ENCODE data around the gene KLHDC4.

DNA sequence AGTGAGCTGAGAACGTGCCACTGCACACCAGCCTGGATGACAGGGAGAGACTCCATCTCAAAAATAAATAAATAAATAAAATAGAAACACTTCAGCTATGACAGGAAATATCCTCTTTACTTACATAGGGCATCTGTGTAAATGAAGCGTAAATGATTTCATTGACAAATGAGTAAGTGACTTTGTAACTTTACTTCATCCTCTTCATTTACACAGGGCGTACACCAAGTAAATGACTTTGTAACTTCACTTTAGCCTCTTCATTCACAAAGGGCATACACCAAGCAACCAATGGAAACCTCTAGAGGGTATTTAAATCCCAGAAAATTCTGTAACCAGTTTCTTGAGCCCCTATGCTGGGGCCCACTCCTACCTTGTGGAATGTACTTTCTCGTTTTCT lies 16.2 kb upstream of the KLHDC4 start:
- no peak for TF ChIP-seq TAF1 (IDR thresholded peaks at IDR 0.05; ENCODE audit: low read depth, low read length)
- no peak for TF ChIP-seq POLR2A (IDR thresholded peaks at IDR 0.05; ENCODE audit: low read depth, low read length)
- no peak for TF ChIP-seq POLR2AphosphoS5 (IDR thresholded peaks at IDR 0.05; ENCODE audit: low read depth, low read length)
- no peak for TF ChIP-seq SPI1 (IDR thresholded peaks at IDR 0.05; ENCODE audit: low read depth, low read length)
- no peak for TF ChIP-seq POU2F2 (IDR thresholded peaks at IDR 0.05; ENCODE audit: low read depth, low read length)

Data from GM12891 (cell line).